ENCODE results near the gene ROBO2. TPM values are rescaled to one million over a fixed set of nuclear protein-coding genes. Genes with fewer than 3 reads are reported as not detected.

The ROBO2 gene
- total and polyA plus RNA-seq, 10 of the 15 experiments (the other 5 are each of a cell fraction or from before 2014, with no cell fraction given) = 0.22 to 2.5 (median 0.81) TPM

DNA sequence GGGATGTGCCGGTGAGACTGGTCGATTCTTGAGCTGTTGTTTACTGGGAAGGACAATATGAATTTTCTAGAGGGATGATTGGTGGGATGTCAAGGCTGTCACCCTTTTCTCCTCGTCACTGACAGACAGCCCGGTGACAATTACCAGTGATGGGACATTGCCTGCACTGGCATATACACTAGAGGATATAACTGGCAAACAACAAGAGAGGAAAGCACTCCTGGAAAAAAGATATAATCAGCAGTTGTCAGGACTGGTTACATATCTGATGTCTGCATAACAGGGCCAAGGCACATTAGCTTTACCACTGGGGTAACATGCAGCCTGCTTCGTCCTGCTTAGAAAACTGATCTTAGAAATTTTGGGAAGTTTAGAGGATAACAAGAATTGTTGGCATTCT lies 131.1 kb downstream of the ROBO2 start:
- ChIA-PET CTCF (no interaction called here), SMC1A (ENCODE audit: uncharacterized antibody, unreplicated experiment) (no interaction called here), RAD21 (ENCODE audit: unreplicated experiment) (no interaction called here), POLR2A (no interaction called here)
- no peak for TF ChIP-seq MTA2 (IDR thresholded peaks at IDR 0.05; ENCODE audit: low read depth)
- TF ChIP-seq, protein P1, sequence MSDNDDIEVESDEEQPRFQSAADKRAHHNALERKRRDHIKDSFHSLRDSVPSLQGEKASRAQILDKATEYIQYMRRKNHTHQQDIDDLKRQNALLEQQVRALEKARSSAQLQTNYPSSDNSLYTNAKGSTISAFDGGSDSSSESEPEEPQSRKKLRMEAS (IDR thresholded peaks at IDR 0.05; ENCODE audit: low read depth, low read length) = no peak
- no peak for TF ChIP-seq TCF12 (IDR thresholded peaks at IDR 0.05; ENCODE audit: low read depth, low read length)
- TF ChIP-seq POLR2A (IDR thresholded peaks at IDR 0.05; ENCODE audit: low read depth, low read length) = no peak
- TF ChIP-seq HDAC2 (IDR thresholded peaks at IDR 0.05) = no peak
- TF ChIP-seq POLR2AphosphoS2 (IDR thresholded peaks at IDR 0.05; ENCODE audit: low read depth, low read length) = no peak
- TF ChIP-seq, protein P2, sequence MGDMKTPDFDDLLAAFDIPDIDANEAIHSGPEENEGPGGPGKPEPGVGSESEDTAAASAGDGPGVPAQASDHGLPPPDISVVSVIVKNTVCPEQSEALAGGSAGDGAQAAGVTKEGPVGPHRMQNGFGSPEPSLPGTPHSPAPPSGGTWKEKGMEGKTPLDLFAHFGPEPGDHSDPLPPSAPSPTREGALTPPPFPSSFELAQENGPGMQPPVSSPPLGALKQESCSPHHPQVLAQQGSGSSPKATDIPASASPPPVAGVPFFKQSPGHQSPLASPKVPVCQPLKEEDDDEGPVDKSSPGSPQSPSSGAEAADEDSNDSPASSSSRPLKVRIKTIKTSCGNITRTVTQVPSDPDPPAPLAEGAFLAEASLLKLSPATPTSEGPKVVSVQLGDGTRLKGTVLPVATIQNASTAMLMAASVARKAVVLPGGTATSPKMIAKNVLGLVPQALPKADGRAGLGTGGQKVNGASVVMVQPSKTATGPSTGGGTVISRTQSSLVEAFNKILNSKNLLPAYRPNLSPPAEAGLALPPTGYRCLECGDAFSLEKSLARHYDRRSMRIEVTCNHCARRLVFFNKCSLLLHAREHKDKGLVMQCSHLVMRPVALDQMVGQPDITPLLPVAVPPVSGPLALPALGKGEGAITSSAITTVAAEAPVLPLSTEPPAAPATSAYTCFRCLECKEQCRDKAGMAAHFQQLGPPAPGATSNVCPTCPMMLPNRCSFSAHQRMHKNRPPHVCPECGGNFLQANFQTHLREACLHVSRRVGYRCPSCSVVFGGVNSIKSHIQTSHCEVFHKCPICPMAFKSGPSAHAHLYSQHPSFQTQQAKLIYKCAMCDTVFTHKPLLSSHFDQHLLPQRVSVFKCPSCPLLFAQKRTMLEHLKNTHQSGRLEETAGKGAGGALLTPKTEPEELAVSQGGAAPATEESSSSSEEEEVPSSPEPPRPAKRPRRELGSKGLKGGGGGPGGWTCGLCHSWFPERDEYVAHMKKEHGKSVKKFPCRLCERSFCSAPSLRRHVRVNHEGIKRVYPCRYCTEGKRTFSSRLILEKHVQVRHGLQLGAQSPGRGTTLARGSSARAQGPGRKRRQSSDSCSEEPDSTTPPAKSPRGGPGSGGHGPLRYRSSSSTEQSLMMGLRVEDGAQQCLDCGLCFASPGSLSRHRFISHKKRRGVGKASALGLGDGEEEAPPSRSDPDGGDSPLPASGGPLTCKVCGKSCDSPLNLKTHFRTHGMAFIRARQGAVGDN (IDR thresholded peaks at IDR 0.05) = no peak
- no peak for TF ChIP-seq SUZ12 (IDR thresholded peaks at IDR 0.05; ENCODE audit: unreplicated experiment)
- no peak for TF ChIP-seq TAF1 (IDR thresholded peaks at IDR 0.05; ENCODE audit: borderline replicate concordance, low read depth, low read length)
- TF ChIP-seq, protein P3, sequence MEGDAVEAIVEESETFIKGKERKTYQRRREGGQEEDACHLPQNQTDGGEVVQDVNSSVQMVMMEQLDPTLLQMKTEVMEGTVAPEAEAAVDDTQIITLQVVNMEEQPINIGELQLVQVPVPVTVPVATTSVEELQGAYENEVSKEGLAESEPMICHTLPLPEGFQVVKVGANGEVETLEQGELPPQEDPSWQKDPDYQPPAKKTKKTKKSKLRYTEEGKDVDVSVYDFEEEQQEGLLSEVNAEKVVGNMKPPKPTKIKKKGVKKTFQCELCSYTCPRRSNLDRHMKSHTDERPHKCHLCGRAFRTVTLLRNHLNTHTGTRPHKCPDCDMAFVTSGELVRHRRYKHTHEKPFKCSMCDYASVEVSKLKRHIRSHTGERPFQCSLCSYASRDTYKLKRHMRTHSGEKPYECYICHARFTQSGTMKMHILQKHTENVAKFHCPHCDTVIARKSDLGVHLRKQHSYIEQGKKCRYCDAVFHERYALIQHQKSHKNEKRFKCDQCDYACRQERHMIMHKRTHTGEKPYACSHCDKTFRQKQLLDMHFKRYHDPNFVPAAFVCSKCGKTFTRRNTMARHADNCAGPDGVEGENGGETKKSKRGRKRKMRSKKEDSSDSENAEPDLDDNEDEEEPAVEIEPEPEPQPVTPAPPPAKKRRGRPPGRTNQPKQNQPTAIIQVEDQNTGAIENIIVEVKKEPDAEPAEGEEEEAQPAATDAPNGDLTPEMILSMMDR (IDR thresholded peaks at IDR 0.05 in 2 of 3, conservative IDR thresholded peaks at IDR 0.05 in 1 of 3; ENCODE audit: control insufficient read depth in 2 of 3, extremely low read depth in 1 of 3, insufficient read depth in 1 of 3, low read depth in 3 of 3, low read length in 3 of 3) = no peak
- TF ChIP-seq IKZF2 (IDR thresholded peaks at IDR 0.05) = no peak
- Histone ChIP-seq H3K27ac (ENCODE audit: control insufficient read depth, insufficient read depth) (no peak overlapping the region), H3K9ac (ENCODE audit: control insufficient read depth, insufficient read depth, low read length) (no peak overlapping the region), H3K4me1 (ENCODE audit: control insufficient read depth, insufficient read depth, low read length) (no peaks in the 10 kb centered on the region), H3K27me3 (replicated peaks in 1 of 2; ENCODE audit: control insufficient read depth in 2 of 2, insufficient read depth in 2 of 2, low read length in 1 of 2) (no peaks in the 10 kb centered on the region), H3K79me2 (ENCODE audit: control insufficient read depth, insufficient read depth, low read length) (no peaks in the 10 kb centered on the region), H3K4me2 (ENCODE audit: control insufficient read depth, insufficient read depth) (no peak overlapping the region), H2AFZ (ENCODE audit: control insufficient read depth, low read depth, low read length) (no peak overlapping the region), H3K4me3 (no peak overlapping the region), H4K20me1 (ENCODE audit: control insufficient read depth, insufficient read depth) (no peaks in the 10 kb centered on the region), H3K36me3 (ENCODE audit: control insufficient read depth in 2 of 2, insufficient read depth in 2 of 2, low read length in 1 of 2) (no peaks in the 10 kb centered on the region), H3K9me3 (replicated peaks; ENCODE audit: control insufficient read depth, insufficient read depth, low read length) (no peaks in the 10 kb centered on the region)
- intact Hi-C loops (cut with micrococcal nuclease; ENCODE audit: unreplicated experiment) = no loop called here
- FAIRE-seq (no peak), ATAC-seq (no peak), DNase-seq (ENCODE audit: low read depth, low spot score) (no peak)
- WGBS (ENCODE audit: insufficient coverage, insufficient replicate concordance, low lambda C conversion rate, missing lambda C conversion rate) = 30% methylated on average over 5 of the region's 5 CpGs
- in situ Hi-C loops (cut with MboI) = no loop called here
- BruUV-seq (replicated peaks) = no TSS peak

Data from GM12878 (cell line).